ENCODE measurements around the gene TMX1.

Gene TMX1

GRCh38 chr14:51239813-51240803 is at the start of gene TMX1:
TSS of gene TMX1 (plus strand) at chr14:51240247. CDS start at chr14:51240293, 46 bp downstream.
- no peak within 1 kb of the TSS for H3K27ac Mint-ChIP-seq

GRCh38 chr14:51201890-51202289 is 38.2 kb upstream of the TMX1 start:
- Mint-ChIP-seq H3K4me1 (peaks cover 49 to 67% of the 10 kb centered on the region in 2 donors), H3K27ac (peak overlapping the region; percentile 97), H3K36me3 (peaks cover 5 to 11% of the 10 kb centered on the region in 2 donors), H3K4me3 (peak overlapping the region; percentile 4 to 60), H3K27me3 (peaks cover 0 to 3% of the 10 kb centered on the region in 2 donors), H3K9me3 (peaks cover 8 to 9% of the 10 kb centered on the region in 2 donors)
- DNase-seq (peak; percentile 61), ATAC-seq (replicated peaks) (peak; percentile 26 to 33)

More at GRCh38 chr14:51239813-51240803, at the start of gene TMX1:
- Mint-ChIP-seq H3K9me3 (peaks cover 0 to 1% of the 10 kb centered on the region in 2 donors), H3K4me3 (no peak within 1 kb of the TSS), H3K27me3 (no peaks in the 10 kb centered on the region), H3K36me3 (peaks cover 14 to 15% of the 10 kb centered on the region in 2 donors), H3K4me1 (peaks cover 17 to 29% of the 10 kb centered on the region in 2 donors)
- peak; percentile 90 to 92 for ATAC-seq (replicated peaks)
- DNase-seq, result peak; percentile 93

- Mint-ChIP-seq H3K4me1 (peaks cover 49 to 66% of the 10 kb centered on the region in 2 donors), H3K27me3 (peaks cover 4 to 8% of the 10 kb centered on the region in 2 donors), H3K9me3 (peaks cover 8 to 9% of the 10 kb centered on the region in 2 donors), H3K36me3 (peaks cover 5 to 11% of the 10 kb centered on the region in 2 donors), H3K4me3 (peak overlapping the region; percentile 60 to 68), H3K27ac (peak overlapping the region; percentile 97)
- ATAC-seq (replicated peaks) (peak; percentile 87 to 91), DNase-seq (peak; percentile 97)
Observed at GRCh38 chr14:51202914-51203665, 37.0 kb upstream of the TMX1 start.

GRCh38 chr14:51203881-51204280 is 36.2 kb upstream of the TMX1 start:
- peaks cover 6 to 9% of the 10 kb centered on the region in 2 donors for H3K27me3 Mint-ChIP-seq
- H3K27ac Mint-ChIP-seq, result peak overlapping the region; percentile 97
- H3K4me3 Mint-ChIP-seq, result peak overlapping the region in 1 of 2 donors; percentile 60
- no peak for ATAC-seq (replicated peaks)
- H3K4me1 Mint-ChIP-seq, result peaks cover 49 to 60% of the 10 kb centered on the region in 2 donors
- no peak for DNase-seq
- H3K36me3 Mint-ChIP-seq, result peaks cover 5 to 11% of the 10 kb centered on the region in 2 donors
- peaks cover 8 to 9% of the 10 kb centered on the region in 2 donors for H3K9me3 Mint-ChIP-seq

GRCh38 chr14:51205486-51205885 is 34.6 kb upstream of the TMX1 start:
- DNase-seq, result no peak
- H3K27ac Mint-ChIP-seq, result peak overlapping the region; percentile 0

GRCh38 chr14:51206462-51206861 is 33.6 kb upstream of the TMX1 start:
- peaks cover 42 to 53% of the 10 kb centered on the region in 2 donors for H3K4me1 Mint-ChIP-seq

More at GRCh38 chr14:51205486-51205885, 34.6 kb upstream of the TMX1 start:
- Mint-ChIP-seq H3K27me3 (peaks cover 6% of the 10 kb centered on the region in 2 donors), H3K36me3 (peaks cover 3 to 11% of the 10 kb centered on the region in 2 donors), H3K4me1 (peaks cover 48 to 58% of the 10 kb centered on the region in 2 donors), H3K4me3 (no peak overlapping the region), H3K9me3 (peaks cover 7 to 8% of the 10 kb centered on the region in 2 donors)
- no peak for ATAC-seq (replicated peaks)

GRCh38 chr14:51207621-51208020 is 32.4 kb upstream of the TMX1 start:
- ATAC-seq (replicated peaks), result no peak
- peaks cover 6 to 9% of the 10 kb centered on the region in 2 donors for H3K27me3 Mint-ChIP-seq
- DNase-seq, result no peak
- peaks cover 33 to 41% of the 10 kb centered on the region in 2 donors for H3K4me1 Mint-ChIP-seq
- H3K4me3 Mint-ChIP-seq, result no peak overlapping the region
- peaks cover 0 to 3% of the 10 kb centered on the region in 2 donors for H3K36me3 Mint-ChIP-seq
- H3K9me3 Mint-ChIP-seq, result peaks cover 0 to 2% of the 10 kb centered on the region in 2 donors
- no peak overlapping the region for H3K27ac Mint-ChIP-seq

More at GRCh38 chr14:51206462-51206861, 33.6 kb upstream of the TMX1 start:
- DNase-seq, result no peak
- H3K27ac Mint-ChIP-seq, result no peak overlapping the region
- peaks cover 6 to 9% of the 10 kb centered on the region in 2 donors for H3K27me3 Mint-ChIP-seq
- H3K36me3 Mint-ChIP-seq, result peaks cover 2 to 3% of the 10 kb centered on the region in 2 donors
- peaks cover 0 to 2% of the 10 kb centered on the region in 2 donors for H3K9me3 Mint-ChIP-seq
- ATAC-seq (replicated peaks), result no peak
- no peak overlapping the region for H3K4me3 Mint-ChIP-seq

GRCh38 chr14:51208982-51209381 is 31.1 kb upstream of the TMX1 start:
- peaks cover 0 to 2% of the 10 kb centered on the region in 2 donors for H3K9me3 Mint-ChIP-seq
- H3K27me3 Mint-ChIP-seq, result peaks cover 6 to 9% of the 10 kb centered on the region in 2 donors
- H3K36me3 Mint-ChIP-seq, result peaks cover 0 to 3% of the 10 kb centered on the region in 2 donors
- no peak overlapping the region for H3K27ac Mint-ChIP-seq
- peaks cover 20 to 28% of the 10 kb centered on the region in 2 donors for H3K4me1 Mint-ChIP-seq
- no peak for DNase-seq
- no peak overlapping the region for H3K4me3 Mint-ChIP-seq
- ATAC-seq (replicated peaks), result no peak

- H3K4me3 Mint-ChIP-seq, result no peak overlapping the region
- peaks cover 16 to 23% of the 10 kb centered on the region in 2 donors for H3K4me1 Mint-ChIP-seq
- H3K9me3 Mint-ChIP-seq, result peaks cover 0 to 2% of the 10 kb centered on the region in 2 donors
- DNase-seq (no peak), ATAC-seq (replicated peaks) (peak in 1 of 2 donors; percentile 48)
- H3K36me3 Mint-ChIP-seq, result peaks cover 0 to 3% of the 10 kb centered on the region in 2 donors
- peaks cover 6 to 9% of the 10 kb centered on the region in 2 donors for H3K27me3 Mint-ChIP-seq
- no peak overlapping the region for H3K27ac Mint-ChIP-seq
Observed at GRCh38 chr14:51209457-51209856, 30.6 kb upstream of the TMX1 start.

GRCh38 chr14:51210594-51210993 is 29.5 kb upstream of the TMX1 start:
- Mint-ChIP-seq H3K4me3 (no peak overlapping the region), H3K27me3 (peaks cover 6 to 9% of the 10 kb centered on the region in 2 donors), H3K4me1 (peaks cover 12 to 15% of the 10 kb centered on the region in 2 donors), H3K36me3 (peaks cover 0 to under 1% of the 10 kb centered on the region in 2 donors), H3K9me3 (no peaks in the 10 kb centered on the region), H3K27ac (no peak overlapping the region)
- no peak for DNase-seq
- no peak for ATAC-seq (replicated peaks)

GRCh38 chr14:51211149-51211548 is 28.9 kb upstream of the TMX1 start:
- ATAC-seq (replicated peaks) (no peak), DNase-seq (no peak)
- Mint-ChIP-seq H3K36me3 (no peaks in the 10 kb centered on the region), H3K27ac (no peak overlapping the region), H3K9me3 (no peaks in the 10 kb centered on the region), H3K27me3 (peaks cover 6 to 9% of the 10 kb centered on the region in 2 donors), H3K4me1 (peaks cover 7 to 9% of the 10 kb centered on the region in 2 donors), H3K4me3 (no peak overlapping the region)

- no peak for ATAC-seq (replicated peaks)
- no peaks in the 10 kb centered on the region for H3K36me3 Mint-ChIP-seq
- H3K9me3 Mint-ChIP-seq, result no peaks in the 10 kb centered on the region
- peaks cover 0 to 5% of the 10 kb centered on the region in 2 donors for H3K4me1 Mint-ChIP-seq
- no peaks in the 10 kb centered on the region for H3K27me3 Mint-ChIP-seq
- H3K27ac Mint-ChIP-seq, result no peak overlapping the region
- H3K4me3 Mint-ChIP-seq, result no peak overlapping the region
- DNase-seq, result no peak
Observed at GRCh38 chr14:51216602-51217001, 23.4 kb upstream of the TMX1 start.

GRCh38 chr14:51219473-51220448 is 20.3 kb upstream of the TMX1 start:
- Mint-ChIP-seq H3K36me3 (peaks cover 7 to 11% of the 10 kb centered on the region in 2 donors), H3K27me3 (no peaks in the 10 kb centered on the region), H3K4me3 (no peak overlapping the region), H3K4me1 (peaks cover 0 to 5% of the 10 kb centered on the region in 2 donors), H3K9me3 (peaks cover 0 to 9% of the 10 kb centered on the region in 2 donors), H3K27ac (no peak overlapping the region)
- DNase-seq, result no peak
- ATAC-seq (replicated peaks), result no peak

Measured in stimulated activated naive B cell treated with anti-CD40 and anti-IgM and Interleukin-4, amounts not matched to agents 10 μg/mL and 1 μg/mL and 100 μg/mL, for 72 hours (primary cell).